Natural killer cell (primary cell): Measurements from ENCODE around the gene CHST15. TPM values are rescaled to one million over a fixed set of nuclear protein-coding genes. Genes with fewer than 3 reads are reported as not detected.

Experiments used
- ATAC-seq, 3 donors: fragments of 150-1000 bp in 2 of 3; fragments of 200-7000 bp in 1 of 3; cut with Tn5 transposase; 1 replicate in 1 of 3; 2 replicates in 2 of 3; pipeline ENCODE4 v1.10.0; 2021; ENCODE audit warnings: mild to moderate bottlenecking in 2 of 3, moderate library complexity in 2 of 3
- DNase-seq, 2 donors: peaks; one replicate each; pipeline versions ENCODE4 v3.0.0 to v3.0.0-alpha.2; 2013 to 2021; ENCODE audit warnings: mixed read lengths in 1 of 2
- H3K27ac ChIP-seq: one replicate; pipeline ENCODE4 v1.5.1; 2013; ENCODE audit warnings: mild to moderate bottlenecking, low read length
- H3K27me3 ChIP-seq: one replicate; pipeline ENCODE4 v1.6.1; 2013; ENCODE audit warnings: low read length; ENCODE audit not compliant: control insufficient read depth, insufficient read depth
- H3K36me3 ChIP-seq: one replicate; pipeline ENCODE4 v1.6.1; 2013; ENCODE audit warnings: low read length; ENCODE audit not compliant: control insufficient read depth, insufficient read depth
- H3K4me1 ChIP-seq: one replicate; pipeline ENCODE4 v1.6.1; 2013; ENCODE audit warnings: low read length; ENCODE audit not compliant: control insufficient read depth, insufficient read depth
- H3K4me3 ChIP-seq: one replicate; pipeline ENCODE4 v1.5.1; 2013; ENCODE audit warnings: low read length
- H3K9me3 ChIP-seq: one replicate; pipeline ENCODE4 v1.6.1; 2013; ENCODE audit warnings: low read length; ENCODE audit not compliant: control insufficient read depth, insufficient read depth
- H3K27ac Mint-ChIP-seq, 2 donors: one replicate each; pipeline ENCODE4 v1.8.0; 2022; ENCODE audit warnings: mild to moderate bottlenecking in 2 of 2, mixed read lengths in 2 of 2, moderate library complexity in 1 of 2
- H3K27me3 Mint-ChIP-seq, 2 donors: one replicate each; pipeline ENCODE4 v1.8.0; 2022; ENCODE audit warnings: low read depth in 2 of 2, mixed read lengths in 2 of 2
- H3K36me3 Mint-ChIP-seq: one replicate; pipeline ENCODE4 v1.8.0; 2022; ENCODE audit warnings: mixed read lengths
- H3K4me1 Mint-ChIP-seq, 2 donors: one replicate each; pipeline ENCODE4 v1.8.0; 2022; ENCODE audit warnings: mixed read lengths in 2 of 2
- H3K4me3 Mint-ChIP-seq: one replicate; pipeline ENCODE4 v1.8.0; 2022; ENCODE audit warnings: mild to moderate bottlenecking, moderate library complexity, mixed read lengths
- H3K9me3 Mint-ChIP-seq, 2 donors: one replicate each; pipeline ENCODE4 v1.8.0; 2022; ENCODE audit warnings: mixed read lengths in 2 of 2
- CTCF ChIP-seq: fragments of 200-600 bp; IDR thresholded peaks from one replicate; pipeline ENCODE4 v1.8.0; 2022; ENCODE audit warnings: antibody characterized with exemption
- WGBS: methylation state at CpG from one replicate; pipeline ENCODE4 v1.1.7; 2013; ENCODE audit warnings: missing lambda C conversion rate; ENCODE audit not compliant: insufficient coverage; 5-methylcytosine and 5-hydroxymethylcytosine counted together
- intact Hi-C: fragments of 100-400 bp; cut with micrococcal nuclease; formaldehyde crosslinking; loops from one replicate; pipeline ENCODE4 v1.14.2; 2022
- total RNA-seq, 4 donors: library from RNA; stranded (reverse); fragments of 120-200 nt in 1 of 4; gene quantifications; one replicate each; pipeline versions ENCODE4 v1.2.3 to v1.2.4, GENCODE V29; 2013 to 2022

The CHST15 gene
- total RNA-seq, 3 donors from 2014 or later (not counting 1 experiment from before 2014, with no cell fraction given), result 1.9 to 11.9 (median 8.7) TPM

DNA sequence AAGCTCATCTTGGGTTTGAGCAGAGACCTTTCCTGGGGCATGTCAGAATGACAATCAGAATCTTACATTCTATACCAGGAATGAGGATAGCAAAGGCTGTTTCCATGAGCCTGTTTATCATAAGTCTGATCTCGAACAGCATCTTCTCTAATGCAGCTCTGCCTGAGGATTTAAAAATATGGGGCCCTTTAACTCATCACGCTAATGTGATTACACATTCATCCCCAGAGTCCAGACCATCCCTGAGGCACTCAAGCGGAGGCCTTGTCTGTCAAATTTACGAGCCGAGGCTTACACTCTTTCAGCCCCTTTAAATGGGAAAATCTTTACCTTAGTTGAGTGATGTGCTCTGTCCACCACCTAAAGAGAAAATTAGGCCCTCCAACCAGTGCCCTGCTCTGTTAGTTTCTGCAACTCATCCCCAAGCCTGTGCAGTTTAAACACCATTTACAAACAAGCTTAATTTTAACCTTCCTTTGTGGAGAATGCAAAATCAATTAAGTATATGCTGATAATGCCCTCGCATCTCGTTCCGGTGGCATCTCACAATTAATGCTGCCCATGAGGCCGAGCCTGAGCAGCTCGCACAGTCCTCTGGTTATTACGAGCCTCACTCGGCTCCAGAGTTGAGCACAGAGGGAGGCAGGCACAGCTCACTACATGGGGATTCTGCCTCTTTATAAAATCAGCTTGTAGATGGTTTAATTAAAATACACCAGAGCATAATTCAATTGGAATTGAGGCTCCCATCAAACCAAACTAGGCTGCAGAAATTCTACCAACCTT is 16.0 kb downstream of the CHST15 start:
- H3K27ac ChIP-seq, result no peak overlapping the region
- no peaks in the 10 kb centered on the region for H3K36me3 ChIP-seq
- H3K4me3 ChIP-seq, result no peak overlapping the region
- WGBS, result 88% methylated on average over 12 of the region's 12 CpGs
- intact Hi-C loops, result no loop called here
- TF ChIP-seq CTCF, result no peak
- ATAC-seq, result no peak
- H3K27me3 Mint-ChIP-seq, result peaks cover 0 to 8% of the 10 kb centered on the region in 2 donors
- no peak overlapping the region for H3K4me3 Mint-ChIP-seq
- no peaks in the 10 kb centered on the region for H3K9me3 ChIP-seq
- H3K4me1 Mint-ChIP-seq, result peaks cover 0 to 5% of the 10 kb centered on the region in 2 donors
- no peak overlapping the region for H3K27ac Mint-ChIP-seq
- no peaks in the 10 kb centered on the region for H3K9me3 Mint-ChIP-seq
- peaks cover 25% of the 10 kb centered on the region for H3K4me1 ChIP-seq
- no peak for DNase-seq
- no peaks in the 10 kb centered on the region for H3K36me3 Mint-ChIP-seq
- no peaks in the 10 kb centered on the region for H3K27me3 ChIP-seq

GRCh38 chr10:124076148-124076733 is 17.2 kb downstream of the CHST15 start:
- peaks cover 32% of the 10 kb centered on the region for H3K4me1 ChIP-seq
- no peaks in the 10 kb centered on the region for H3K27me3 ChIP-seq
- intact Hi-C loops, result no loop called here
- H3K36me3 ChIP-seq, result no peaks in the 10 kb centered on the region
- H3K4me3 ChIP-seq, result no peak overlapping the region
- no peaks in the 10 kb centered on the region for H3K9me3 ChIP-seq
- DNase-seq, result no peak
- Mint-ChIP-seq H3K9me3 (no peaks in the 10 kb centered on the region), H3K27ac (no peak overlapping the region), H3K4me1 (peaks cover 0 to 5% of the 10 kb centered on the region in 2 donors), H3K4me3 (no peak overlapping the region), H3K36me3 (no peaks in the 10 kb centered on the region), H3K27me3 (peaks cover 0 to 8% of the 10 kb centered on the region in 2 donors)
- H3K27ac ChIP-seq, result no peak overlapping the region
- 91% methylated on average over 8 of the region's 9 CpGs for WGBS
- TF ChIP-seq CTCF, result no peak
- ATAC-seq, result no peak

GRCh38 chr10:124075231-124075955 is 18.0 kb downstream of the CHST15 start:
- no peaks in the 10 kb centered on the region for H3K36me3 ChIP-seq
- no peaks in the 10 kb centered on the region for H3K27me3 ChIP-seq
- DNase-seq, result no peak
- no peaks in the 10 kb centered on the region for H3K9me3 ChIP-seq
- no peak for TF ChIP-seq CTCF
- Mint-ChIP-seq H3K27me3 (peaks cover 0 to 8% of the 10 kb centered on the region in 2 donors), H3K9me3 (no peaks in the 10 kb centered on the region), H3K36me3 (no peaks in the 10 kb centered on the region), H3K4me3 (no peak overlapping the region), H3K27ac (no peak overlapping the region), H3K4me1 (peaks cover 0 to 5% of the 10 kb centered on the region in 2 donors)
- 88% methylated on average over 12 of the region's 12 CpGs for WGBS
- no peak overlapping the region for H3K4me3 ChIP-seq
- H3K27ac ChIP-seq, result no peak overlapping the region
- ATAC-seq, result no peak
- peaks cover 32% of the 10 kb centered on the region for H3K4me1 ChIP-seq
- intact Hi-C loops, result no loop called here
